ENCODE results near the gene LRAT.

- no peak for TF ChIP-seq POLR2AphosphoS5 (IDR thresholded peaks at IDR 0.05; ENCODE audit: low read depth, low read length)
- no peak for TF ChIP-seq FOXP2 (optimal IDR thresholded peaks at IDR 0.05; ENCODE audit: borderline replicate concordance, extremely low read depth, extremely low read length, insufficient read depth)
- TF ChIP-seq SIN3A (IDR thresholded peaks at IDR 0.05; ENCODE audit: borderline replicate concordance, insufficient read depth, low read length): no peak
Measured at GRCh38 chr4:154744341-154744926, 634 bp downstream of the LRAT start.
